ENCODE results near the gene RALY. TPM values are rescaled to one million over a fixed set of nuclear protein-coding genes. Genes with fewer than 3 reads are reported as not detected.

The RALY gene
- total and polyA plus RNA-seq, 10 of the 15 experiments (the other 5 are each of a cell fraction or from before 2014, with no cell fraction given): 1.2 to 246 (median 137) TPM

- Histone ChIP-seq H3K4me1 (ENCODE audit: control insufficient read depth, insufficient read depth, low read length) (peaks cover 4% of the 10 kb centered on the region; the same call in 1 of the 2 replicates), H3K9me3 (replicated peaks; ENCODE audit: control insufficient read depth, insufficient read depth, low read length) (no peaks in the 10 kb centered on the region), H2AFZ (ENCODE audit: control insufficient read depth, low read depth, low read length) (no peak overlapping the region), H3K27ac (ENCODE audit: control insufficient read depth, insufficient read depth) (no peak overlapping the region), H3K27me3 (replicated peaks in 1 of 2; ENCODE audit: control insufficient read depth in 2 of 2, insufficient read depth in 2 of 2, low read length in 1 of 2) (peaks cover 0 to 2% of the 10 kb centered on the region in 2 experiments; a peak in 2 of 4 replicates), H3K36me3 (ENCODE audit: control insufficient read depth in 2 of 2, insufficient read depth in 2 of 2, low read length in 1 of 2) (no peaks in the 10 kb centered on the region), H3K79me2 (ENCODE audit: control insufficient read depth, insufficient read depth, low read length) (no peaks in the 10 kb centered on the region), H4K20me1 (ENCODE audit: control insufficient read depth, insufficient read depth) (no peaks in the 10 kb centered on the region), H3K4me3 (no peak overlapping the region), H3K9ac (ENCODE audit: control insufficient read depth, insufficient read depth, low read length) (no peak overlapping the region), H3K4me2 (ENCODE audit: control insufficient read depth, insufficient read depth) (no peak overlapping the region)
- ChIA-PET SMC1A (ENCODE audit: uncharacterized antibody, unreplicated experiment) (no interaction called here), POLR2A (no interaction called here), RAD21 (ENCODE audit: unreplicated experiment) (interaction anchor here (1.4 kb wide), 1 partner anchor 55 kb away, joined by 3 read pairs; no protein-coding TSS in a partner anchor), CTCF (interaction anchor here (0.7 to 4.4 kb wide), 4 partner anchors 15 to 265 kb away, joined by 3 to 43 read pairs (median 5); no protein-coding TSS in a partner anchor)
- DNase-seq (ENCODE audit: low read depth, low spot score) (no peak), FAIRE-seq (no peak), ATAC-seq (no peak)
- 60% methylated on average over 10 of the region's 10 CpGs for WGBS (ENCODE audit: insufficient coverage, insufficient replicate concordance, low lambda C conversion rate, missing lambda C conversion rate)
- BruUV-seq (replicated peaks): no TSS peak
- intact Hi-C loops (cut with micrococcal nuclease; ENCODE audit: unreplicated experiment): loop anchor here (2.0 to 10.0 kb wide), 4 partner anchors 195 to 463 kb away; partner anchors contain the start of genes ACTL10 and C20orf144
- in situ Hi-C loops (cut with MboI): loop anchor here (10.0 kb wide), 1 partner anchor 263 kb away; no protein-coding TSS in a partner anchor
- TF ChIP-seq CHD2 (IDR thresholded peaks at IDR 0.05; ENCODE audit: borderline replicate concordance, low read depth, low read length) (no peak), TARDBP (IDR thresholded peaks at IDR 0.05; ENCODE audit: borderline replicate concordance) (no peak), ZSCAN29 (IDR thresholded peaks at IDR 0.05) (no peak), IRF3 (IDR thresholded peaks at IDR 0.05) (no peak), BCL3 (IDR thresholded peaks at IDR 0.05; ENCODE audit: borderline replicate concordance, insufficient read depth, low read depth, low read length, poor library complexity, severe bottlenecking) (no peak), WRNIP1 (IDR thresholded peaks at IDR 0.05; ENCODE audit: borderline replicate concordance, low read depth, low read length) (no peak), SMAD1 (IDR thresholded peaks at IDR 0.05; ENCODE audit: low read depth, partially characterized antibody) (no peak), JUNB (IDR thresholded peaks at IDR 0.05) (no peak)
- TF ChIP-seq, protein P1, sequence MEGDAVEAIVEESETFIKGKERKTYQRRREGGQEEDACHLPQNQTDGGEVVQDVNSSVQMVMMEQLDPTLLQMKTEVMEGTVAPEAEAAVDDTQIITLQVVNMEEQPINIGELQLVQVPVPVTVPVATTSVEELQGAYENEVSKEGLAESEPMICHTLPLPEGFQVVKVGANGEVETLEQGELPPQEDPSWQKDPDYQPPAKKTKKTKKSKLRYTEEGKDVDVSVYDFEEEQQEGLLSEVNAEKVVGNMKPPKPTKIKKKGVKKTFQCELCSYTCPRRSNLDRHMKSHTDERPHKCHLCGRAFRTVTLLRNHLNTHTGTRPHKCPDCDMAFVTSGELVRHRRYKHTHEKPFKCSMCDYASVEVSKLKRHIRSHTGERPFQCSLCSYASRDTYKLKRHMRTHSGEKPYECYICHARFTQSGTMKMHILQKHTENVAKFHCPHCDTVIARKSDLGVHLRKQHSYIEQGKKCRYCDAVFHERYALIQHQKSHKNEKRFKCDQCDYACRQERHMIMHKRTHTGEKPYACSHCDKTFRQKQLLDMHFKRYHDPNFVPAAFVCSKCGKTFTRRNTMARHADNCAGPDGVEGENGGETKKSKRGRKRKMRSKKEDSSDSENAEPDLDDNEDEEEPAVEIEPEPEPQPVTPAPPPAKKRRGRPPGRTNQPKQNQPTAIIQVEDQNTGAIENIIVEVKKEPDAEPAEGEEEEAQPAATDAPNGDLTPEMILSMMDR (IDR thresholded peaks at IDR 0.05 in 2 of 3, conservative IDR thresholded peaks at IDR 0.05 in 1 of 3; ENCODE audit: control insufficient read depth in 2 of 3, extremely low read depth in 1 of 3, insufficient read depth in 1 of 3, low read depth in 3 of 3, low read length in 3 of 3): no peak
- TF ChIP-seq, protein P2, sequence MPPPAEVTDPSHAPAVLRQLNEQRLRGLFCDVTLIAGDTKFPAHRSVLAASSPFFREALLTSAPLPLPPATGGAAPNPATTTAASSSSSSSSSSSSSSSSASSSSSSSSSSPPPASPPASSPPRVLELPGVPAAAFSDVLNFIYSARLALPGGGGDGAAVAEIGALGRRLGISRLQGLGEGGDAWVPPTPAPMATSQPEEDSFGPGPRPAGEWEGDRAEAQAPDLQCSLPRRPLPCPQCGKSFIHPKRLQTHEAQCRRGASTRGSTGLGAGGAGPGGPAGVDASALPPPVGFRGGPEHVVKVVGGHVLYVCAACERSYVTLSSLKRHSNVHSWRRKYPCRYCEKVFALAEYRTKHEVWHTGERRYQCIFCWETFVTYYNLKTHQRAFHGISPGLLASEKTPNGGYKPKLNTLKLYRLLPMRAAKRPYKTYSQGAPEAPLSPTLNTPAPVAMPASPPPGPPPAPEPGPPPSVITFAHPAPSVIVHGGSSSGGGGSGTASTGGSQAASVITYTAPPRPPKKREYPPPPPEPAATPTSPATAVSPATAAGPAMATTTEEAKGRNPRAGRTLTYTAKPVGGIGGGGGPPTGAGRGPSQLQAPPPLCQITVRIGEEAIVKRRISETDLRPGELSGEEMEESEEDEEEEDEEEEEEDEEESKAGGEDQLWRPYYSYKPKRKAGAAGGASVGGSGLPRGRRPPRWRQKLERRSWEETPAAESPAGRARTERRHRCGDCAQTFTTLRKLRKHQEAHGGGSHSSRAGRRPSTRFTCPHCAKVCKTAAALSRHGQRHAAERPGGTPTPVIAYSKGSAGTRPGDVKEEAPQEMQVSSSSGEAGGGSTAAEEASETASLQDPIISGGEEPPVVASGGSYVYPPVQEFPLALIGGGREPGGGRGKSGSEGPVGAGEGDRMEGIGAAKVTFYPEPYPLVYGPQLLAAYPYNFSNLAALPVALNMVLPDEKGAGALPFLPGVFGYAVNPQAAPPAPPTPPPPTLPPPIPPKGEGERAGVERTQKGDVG (CRISPR knock-in tag; IDR thresholded peaks at IDR 0.05): no peak
- TF ChIP-seq, protein P3, sequence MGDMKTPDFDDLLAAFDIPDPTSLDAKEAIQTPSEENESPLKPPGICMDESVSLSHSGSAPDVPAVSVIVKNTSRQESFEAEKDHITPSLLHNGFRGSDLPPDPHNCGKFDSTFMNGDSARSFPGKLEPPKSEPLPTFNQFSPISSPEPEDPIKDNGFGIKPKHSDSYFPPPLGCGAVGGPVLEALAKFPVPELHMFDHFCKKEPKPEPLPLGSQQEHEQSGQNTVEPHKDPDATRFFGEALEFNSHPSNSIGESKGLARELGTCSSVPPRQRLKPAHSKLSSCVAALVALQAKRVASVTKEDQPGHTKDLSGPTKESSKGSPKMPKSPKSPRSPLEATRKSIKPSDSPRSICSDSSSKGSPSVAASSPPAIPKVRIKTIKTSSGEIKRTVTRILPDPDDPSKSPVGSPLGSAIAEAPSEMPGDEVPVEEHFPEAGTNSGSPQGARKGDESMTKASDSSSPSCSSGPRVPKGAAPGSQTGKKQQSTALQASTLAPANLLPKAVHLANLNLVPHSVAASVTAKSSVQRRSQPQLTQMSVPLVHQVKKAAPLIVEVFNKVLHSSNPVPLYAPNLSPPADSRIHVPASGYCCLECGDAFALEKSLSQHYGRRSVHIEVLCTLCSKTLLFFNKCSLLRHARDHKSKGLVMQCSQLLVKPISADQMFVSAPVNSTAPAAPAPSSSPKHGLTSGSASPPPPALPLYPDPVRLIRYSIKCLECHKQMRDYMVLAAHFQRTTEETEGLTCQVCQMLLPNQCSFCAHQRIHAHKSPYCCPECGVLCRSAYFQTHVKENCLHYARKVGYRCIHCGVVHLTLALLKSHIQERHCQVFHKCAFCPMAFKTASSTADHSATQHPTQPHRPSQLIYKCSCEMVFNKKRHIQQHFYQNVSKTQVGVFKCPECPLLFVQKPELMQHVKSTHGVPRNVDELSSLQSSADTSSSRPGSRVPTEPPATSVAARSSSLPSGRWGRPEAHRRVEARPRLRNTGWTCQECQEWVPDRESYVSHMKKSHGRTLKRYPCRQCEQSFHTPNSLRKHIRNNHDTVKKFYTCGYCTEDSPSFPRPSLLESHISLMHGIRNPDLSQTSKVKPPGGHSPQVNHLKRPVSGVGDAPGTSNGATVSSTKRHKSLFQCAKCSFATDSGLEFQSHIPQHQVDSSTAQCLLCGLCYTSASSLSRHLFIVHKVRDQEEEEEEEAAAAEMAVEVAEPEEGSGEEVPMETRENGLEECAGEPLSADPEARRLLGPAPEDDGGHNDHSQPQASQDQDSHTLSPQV (IDR thresholded peaks at IDR 0.05): no peak
Observed at GRCh38 chr20:34127792-34128191, 134.1 kb downstream of the RALY start.

Measured in GM12878 (cell line).